ENCODE results near the gene HOXB4. TPM values are rescaled to one million over a fixed set of nuclear protein-coding genes. Genes with fewer than 3 reads are reported as not detected.

Gene HOXB4
- total RNA-seq, 4 donors from 2014 or later: 0.98 to 2.8 (median 2.0) TPM

GRCh38 chr17:48584223-48584741 lies 6.1 kb upstream of the HOXB4 start:
- TF ChIP-seq CTCF (IDR thresholded peaks at IDR 0.05; ENCODE audit: low read depth): no peak

- no peak for TF ChIP-seq CTCF (IDR thresholded peaks at IDR 0.05; ENCODE audit: low read depth)
Measured at GRCh38 chr17:48583708-48584222, 5.6 kb upstream of the HOXB4 start.

- TF ChIP-seq CTCF (IDR thresholded peaks at IDR 0.05; ENCODE audit: low read depth): no peak
Measured at GRCh38 chr17:48582750-48583069, 4.6 kb upstream of the HOXB4 start.

GRCh38 chr17:48579760-48580554 lies 1.8 kb upstream of the HOXB4 start:
- TF ChIP-seq CTCF (IDR thresholded peaks at IDR 0.05; ENCODE audit: low read depth): no peak

GRCh38 chr17:48579471-48579759 lies 1.3 kb upstream of the HOXB4 start:
- TF ChIP-seq CTCF (IDR thresholded peaks at IDR 0.05; ENCODE audit: low read depth): no peak

- no peak for TF ChIP-seq CTCF (IDR thresholded peaks at IDR 0.05; ENCODE audit: low read depth)
Measured at GRCh38 chr17:48578616-48579470, 693 bp upstream of the HOXB4 start.

GRCh38 chr17:48577330-48577945 lies 712 bp downstream of the HOXB4 start:
- TF ChIP-seq CTCF (IDR thresholded peaks at IDR 0.05; ENCODE audit: low read depth): no peak
